Measurements from ENCODE around the gene ST8SIA3. TPM values are rescaled to one million over a fixed set of nuclear protein-coding genes. Genes with fewer than 3 reads are reported as not detected.

ST8SIA3 gene
- total RNA-seq, 4 donors from 2014 or later: not detected

- DNase-seq (ENCODE audit: low spot score) (no peak), ATAC-seq (ENCODE audit: low FRiP score) (no peak)
- no peak for TF ChIP-seq CTCF (IDR thresholded peaks at IDR 0.05)
Measured at GRCh38 chr18:57362714-57363113, 10.4 kb downstream of the ST8SIA3 start.

- ATAC-seq (ENCODE audit: low FRiP score) (no peak), DNase-seq (ENCODE audit: low spot score) (no peak)
- TF ChIP-seq CTCF (IDR thresholded peaks at IDR 0.05): no peak
Measured at GRCh38 chr18:57364460-57364859, 12.1 kb downstream of the ST8SIA3 start.

GRCh38 chr18:57366528-57367081, 14.2 kb downstream of the ST8SIA3 start:
- DNase-seq (ENCODE audit: low spot score): no peak
- no peak for ATAC-seq (ENCODE audit: low FRiP score)
- TF ChIP-seq CTCF (IDR thresholded peaks at IDR 0.05): no peak

- no peak for DNase-seq (ENCODE audit: low spot score)
- TF ChIP-seq CTCF (IDR thresholded peaks at IDR 0.05): no peak
- ATAC-seq (ENCODE audit: low FRiP score): no peak
Measured at GRCh38 chr18:57372444-57372843, 20.1 kb downstream of the ST8SIA3 start.

GRCh38 chr18:57373017-57373416, 20.7 kb downstream of the ST8SIA3 start:
- no peak for TF ChIP-seq CTCF (IDR thresholded peaks at IDR 0.05)
- ATAC-seq (ENCODE audit: low FRiP score): no peak
- DNase-seq (ENCODE audit: low spot score): no peak

GRCh38 chr18:57376503-57376902, 24.1 kb downstream of the ST8SIA3 start:
- DNase-seq (ENCODE audit: low spot score) (no peak), ATAC-seq (ENCODE audit: low FRiP score) (no peak)
- no peak for TF ChIP-seq CTCF (IDR thresholded peaks at IDR 0.05)

GRCh38 chr18:57389271-57389670, 36.9 kb downstream of the ST8SIA3 start:
- DNase-seq (ENCODE audit: low spot score) (no peak), ATAC-seq (ENCODE audit: low FRiP score) (no peak)
- no peak for TF ChIP-seq CTCF (IDR thresholded peaks at IDR 0.05)
